Small intestine (tissue), 7 donors: Measurements from ENCODE around the gene DOK4. TPM values are rescaled to one million over a fixed set of nuclear protein-coding genes. Genes with fewer than 3 reads are reported as not detected.
A peak's percentile ranks its signal among the peaks of the same experiment; 100 is the strongest.

Experiments
- DNase-seq, 2 donors: peaks; one replicate each; pipeline versions ENCODE4 v3.0.0 to v3.0.0-alpha.2; 2013
- FAIRE-seq: peaks from 2 replicates; lab custom pipeline; 2012; peaks lifted over from hg19 to GRCh38; lab: Jason Lieb, UNC
- H3K27ac ChIP-seq, 3 donors: one replicate each; pipeline ENCODE4 v1.5.1; 2013; ENCODE audit warnings: low read length in 2 of 3, mild to moderate bottlenecking in 2 of 3, control low read depth in 1 of 3, inconsistent platforms in 1 of 3, low read depth in 1 of 3, moderate library complexity in 1 of 3
- H3K27me3 ChIP-seq, 3 donors: one replicate each; pipeline ENCODE4 v1.6.1; 2013; ENCODE audit warnings: low read length in 3 of 3, inconsistent platforms in 1 of 3; ENCODE audit not compliant: control insufficient read depth in 3 of 3, insufficient read depth in 3 of 3
- H3K36me3 ChIP-seq, 3 donors: one replicate each; pipeline ENCODE4 v1.6.1; 2013; ENCODE audit warnings: low read length in 3 of 3, inconsistent platforms in 1 of 3, low read depth in 1 of 3, mild to moderate bottlenecking in 1 of 3, moderate library complexity in 1 of 3; ENCODE audit not compliant: control insufficient read depth in 3 of 3, insufficient read depth in 2 of 3
- H3K4me1 ChIP-seq, 3 donors: one replicate each; pipeline ENCODE4 v1.6.1; 2013; ENCODE audit warnings: low read length in 2 of 3, inconsistent platforms in 1 of 3, low read depth in 1 of 3, mild to moderate bottlenecking in 1 of 3, moderate library complexity in 1 of 3; ENCODE audit not compliant: control insufficient read depth in 3 of 3, insufficient read depth in 2 of 3
- H3K4me3 ChIP-seq, 3 donors: one replicate each; pipeline ENCODE4 v1.5.1; 2013; ENCODE audit warnings: low read length in 3 of 3, control low read depth in 1 of 3, inconsistent platforms in 1 of 3, low read depth in 1 of 3, mild to moderate bottlenecking in 1 of 3, moderate library complexity in 1 of 3
- H3K9me3 ChIP-seq, 2 donors: one replicate each; pipeline ENCODE4 v1.6.1; 2013; ENCODE audit warnings: low read depth in 1 of 2, low read length in 1 of 2; ENCODE audit not compliant: control insufficient read depth in 2 of 2, insufficient read depth in 1 of 2
- WGBS, 3 donors: extraction: QIAGEN DNeasy Blood & Tissue Kit; methylation state at CpG; one replicate each; pipeline ENCODE4 v1.1.7; 2013; 5-methylcytosine and 5-hydroxymethylcytosine counted together
- polyA plus RNA-seq, 4 donors: library from polyadenylated mRNA; stranded (reverse) in 3 of 4; unstranded in 1 of 4; fragments of 200-250 nt in 3 of 4; fragments of 120-200 nt in 1 of 4; gene quantifications; one replicate each; pipeline versions ENCODE4 v1.2.1 to v1.2.3, GENCODE V29; 2013
- donor health status: healthy with polysubstance abuse.
- donor health status: control.
- donor health status: control.
- donor health status: Bipolar disorder and iron deficiency.
- donor health status: healthy.

The DOK4 gene
- polyA plus RNA-seq, 4 donors = 53.0 to 144 (median 123) TPM

- H3K36me3 ChIP-seq = peaks cover 0 to 35% (median 0%) of the 10 kb centered on the region in 3 donors
- H3K27me3 ChIP-seq = no peaks in the 10 kb centered on the region
- H3K9me3 ChIP-seq = no peaks in the 10 kb centered on the region
- H3K27ac ChIP-seq = peak overlapping the region in 1 of 3 donors; percentile 51
- FAIRE-seq (no peak), DNase-seq (peak; percentile 72 to 87)
- H3K4me1 ChIP-seq = peaks cover 2 to 20% (median 7%) of the 10 kb centered on the region in 3 donors
- no peak overlapping the region for H3K4me3 ChIP-seq
- WGBS, 3 donors = 35 to 74% (median 54%) methylated on average over 4 of the region's 4 CpGs
Measured at GRCh38 chr16:57527027-57527426, 40.7 kb upstream of the DOK4 start.

- H3K27me3 ChIP-seq = no peaks in the 10 kb centered on the region
- peaks cover 2 to 20% (median 7%) of the 10 kb centered on the region in 3 donors for H3K4me1 ChIP-seq
- no peak overlapping the region for H3K27ac ChIP-seq
- no peaks in the 10 kb centered on the region for H3K9me3 ChIP-seq
- WGBS, 3 donors = 81 to 85% (median 83%) methylated on average over 6 of the region's 6 CpGs
- FAIRE-seq = no peak
- H3K36me3 ChIP-seq = peaks cover 0 to 31% (median 0%) of the 10 kb centered on the region in 3 donors
- no peak overlapping the region for H3K4me3 ChIP-seq
- no peak for DNase-seq
Measured at GRCh38 chr16:57526498-57526897, 40.2 kb upstream of the DOK4 start.

GRCh38 chr16:57525761-57526160 is 39.5 kb upstream of the DOK4 start:
- no peak for DNase-seq
- no peak for FAIRE-seq
- no peaks in the 10 kb centered on the region for H3K27me3 ChIP-seq
- no peaks in the 10 kb centered on the region for H3K9me3 ChIP-seq
- no peak overlapping the region for H3K27ac ChIP-seq
- H3K4me3 ChIP-seq = no peak overlapping the region
- peaks cover 2 to 20% (median 7%) of the 10 kb centered on the region in 3 donors for H3K4me1 ChIP-seq
- peaks cover 0 to 29% (median 0%) of the 10 kb centered on the region in 3 donors for H3K36me3 ChIP-seq
- 85 to 89% (median 87%) methylated on average over 18 of the region's 18 CpGs for WGBS, 3 donors

GRCh38 chr16:57522960-57523359 is 36.7 kb upstream of the DOK4 start:
- no peak overlapping the region for H3K27ac ChIP-seq
- peaks cover 0 to 22% (median 0%) of the 10 kb centered on the region in 3 donors for H3K4me1 ChIP-seq
- no peaks in the 10 kb centered on the region for H3K9me3 ChIP-seq
- no peaks in the 10 kb centered on the region for H3K27me3 ChIP-seq
- FAIRE-seq = no peak
- no peak overlapping the region for H3K4me3 ChIP-seq
- DNase-seq = no peak
- peaks cover 0 to 38% (median 0%) of the 10 kb centered on the region in 3 donors for H3K36me3 ChIP-seq
- WGBS, 3 donors = 79 to 83% (median 82%) methylated on average over 8 of the region's 8 CpGs

- no peaks in the 10 kb centered on the region for H3K9me3 ChIP-seq
- no peak overlapping the region for H3K4me3 ChIP-seq
- WGBS, 3 donors = 28 to 32% (median 28%) methylated on average over 10 of the region's 10 CpGs
- peak; percentile 64 to 86 for DNase-seq
- H3K27me3 ChIP-seq = no peaks in the 10 kb centered on the region
- FAIRE-seq = no peak
- H3K4me1 ChIP-seq = peaks cover 0 to 10% (median 0%) of the 10 kb centered on the region in 3 donors
- H3K36me3 ChIP-seq = peaks cover 0 to 49% (median 0%) of the 10 kb centered on the region in 3 donors
- H3K27ac ChIP-seq = no peak overlapping the region
Measured at GRCh38 chr16:57519796-57520360, 33.6 kb upstream of the DOK4 start.

- DNase-seq (peak; percentile 48 to 53), FAIRE-seq (no peak)
- H3K4me1 ChIP-seq = peaks cover 0 to 19% (median 0%) of the 10 kb centered on the region in 3 donors
- no peak overlapping the region for H3K4me3 ChIP-seq
- H3K27me3 ChIP-seq = no peaks in the 10 kb centered on the region
- no peaks in the 10 kb centered on the region for H3K9me3 ChIP-seq
- no peak overlapping the region for H3K27ac ChIP-seq
- WGBS, 3 donors = 23 to 58% (median 44%) methylated on average over 6 of the region's 6 CpGs
- H3K36me3 ChIP-seq = peaks cover 0 to 53% (median 0%) of the 10 kb centered on the region in 3 donors
Measured at GRCh38 chr16:57518922-57519321, 32.6 kb upstream of the DOK4 start.

- WGBS, 3 donors = 77 to 88% (median 88%) methylated on average over 13 of the region's 13 CpGs
- DNase-seq (no peak), FAIRE-seq (no peak)
- peaks cover 0 to 23% (median 0%) of the 10 kb centered on the region in 3 donors for H3K4me1 ChIP-seq
- H3K9me3 ChIP-seq = no peaks in the 10 kb centered on the region
- H3K4me3 ChIP-seq = no peak overlapping the region
- H3K27ac ChIP-seq = peak overlapping the region in 1 of 3 donors; percentile 1
- H3K36me3 ChIP-seq = peaks cover 0 to 53% (median 0%) of the 10 kb centered on the region in 3 donors
- H3K27me3 ChIP-seq = no peaks in the 10 kb centered on the region
Measured at GRCh38 chr16:57518520-57518919, 32.2 kb upstream of the DOK4 start.

- H3K4me3 ChIP-seq = no peak overlapping the region
- WGBS, 3 donors = 89 to 92% (median 90%) methylated on average over 29 to 31 of the region's 31 CpGs
- H3K27me3 ChIP-seq = no peaks in the 10 kb centered on the region
- peaks cover 0 to 49% (median 0%) of the 10 kb centered on the region in 3 donors for H3K36me3 ChIP-seq
- no peak for FAIRE-seq
- H3K27ac ChIP-seq = no peak overlapping the region
- DNase-seq = no peak
- no peaks in the 10 kb centered on the region for H3K9me3 ChIP-seq
- H3K4me1 ChIP-seq = peaks cover 0 to 32% (median 0%) of the 10 kb centered on the region in 3 donors
Measured at GRCh38 chr16:57517397-57518367, 31.4 kb upstream of the DOK4 start.
